ENCODE measurements around the gene CCDC80.

CCDC80 gene, protein sequence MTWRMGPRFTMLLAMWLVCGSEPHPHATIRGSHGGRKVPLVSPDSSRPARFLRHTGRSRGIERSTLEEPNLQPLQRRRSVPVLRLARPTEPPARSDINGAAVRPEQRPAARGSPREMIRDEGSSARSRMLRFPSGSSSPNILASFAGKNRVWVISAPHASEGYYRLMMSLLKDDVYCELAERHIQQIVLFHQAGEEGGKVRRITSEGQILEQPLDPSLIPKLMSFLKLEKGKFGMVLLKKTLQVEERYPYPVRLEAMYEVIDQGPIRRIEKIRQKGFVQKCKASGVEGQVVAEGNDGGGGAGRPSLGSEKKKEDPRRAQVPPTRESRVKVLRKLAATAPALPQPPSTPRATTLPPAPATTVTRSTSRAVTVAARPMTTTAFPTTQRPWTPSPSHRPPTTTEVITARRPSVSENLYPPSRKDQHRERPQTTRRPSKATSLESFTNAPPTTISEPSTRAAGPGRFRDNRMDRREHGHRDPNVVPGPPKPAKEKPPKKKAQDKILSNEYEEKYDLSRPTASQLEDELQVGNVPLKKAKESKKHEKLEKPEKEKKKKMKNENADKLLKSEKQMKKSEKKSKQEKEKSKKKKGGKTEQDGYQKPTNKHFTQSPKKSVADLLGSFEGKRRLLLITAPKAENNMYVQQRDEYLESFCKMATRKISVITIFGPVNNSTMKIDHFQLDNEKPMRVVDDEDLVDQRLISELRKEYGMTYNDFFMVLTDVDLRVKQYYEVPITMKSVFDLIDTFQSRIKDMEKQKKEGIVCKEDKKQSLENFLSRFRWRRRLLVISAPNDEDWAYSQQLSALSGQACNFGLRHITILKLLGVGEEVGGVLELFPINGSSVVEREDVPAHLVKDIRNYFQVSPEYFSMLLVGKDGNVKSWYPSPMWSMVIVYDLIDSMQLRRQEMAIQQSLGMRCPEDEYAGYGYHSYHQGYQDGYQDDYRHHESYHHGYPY

DNA sequence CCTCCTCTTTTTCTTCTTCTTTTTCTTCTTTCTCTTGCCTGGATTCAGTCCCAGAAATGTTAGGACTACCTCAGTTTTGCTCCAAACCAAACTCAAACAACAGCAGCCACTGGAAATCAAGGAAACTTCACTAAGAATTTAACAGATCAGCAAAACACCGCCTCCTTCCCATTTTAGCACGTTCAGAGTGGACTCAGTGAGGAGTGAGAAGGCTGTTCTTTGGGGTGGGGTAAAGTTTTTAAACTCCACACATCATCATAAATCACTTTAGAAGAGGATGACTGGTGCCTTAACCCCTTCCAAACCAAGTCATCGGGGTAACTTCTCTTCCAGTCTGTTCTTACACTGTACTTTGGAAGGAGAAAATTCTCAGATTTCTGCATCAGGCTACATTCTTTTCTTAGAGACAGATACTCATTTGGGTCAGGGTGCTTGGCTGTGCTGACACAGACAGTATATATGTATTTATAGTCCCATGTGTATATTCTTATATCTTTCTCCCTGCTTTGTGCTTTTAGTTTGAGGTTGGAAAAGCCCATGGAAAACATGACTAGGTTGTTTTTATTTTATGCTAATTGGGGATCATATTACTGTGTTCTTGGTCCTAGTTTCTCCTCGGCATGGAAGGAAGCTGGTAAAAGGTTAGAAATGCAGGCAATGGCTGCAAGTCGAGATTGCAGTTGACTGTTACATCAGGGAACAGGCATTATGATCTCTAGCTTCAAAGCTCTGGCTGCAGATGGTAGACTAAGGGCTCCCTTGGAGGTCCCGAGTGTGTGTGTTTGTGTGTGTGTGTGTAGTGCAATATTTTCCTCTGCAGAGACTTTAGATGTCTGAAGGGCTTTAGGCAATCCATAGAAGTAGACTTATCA lies at the start of gene CCDC80:
Gene CCDC80 (minus strand): TSS at position 214 of the 872 bp plus-strand sequence. CDS start 1,238 bp downstream, outside the sequence.
- no peak for DNase-seq

DNA sequence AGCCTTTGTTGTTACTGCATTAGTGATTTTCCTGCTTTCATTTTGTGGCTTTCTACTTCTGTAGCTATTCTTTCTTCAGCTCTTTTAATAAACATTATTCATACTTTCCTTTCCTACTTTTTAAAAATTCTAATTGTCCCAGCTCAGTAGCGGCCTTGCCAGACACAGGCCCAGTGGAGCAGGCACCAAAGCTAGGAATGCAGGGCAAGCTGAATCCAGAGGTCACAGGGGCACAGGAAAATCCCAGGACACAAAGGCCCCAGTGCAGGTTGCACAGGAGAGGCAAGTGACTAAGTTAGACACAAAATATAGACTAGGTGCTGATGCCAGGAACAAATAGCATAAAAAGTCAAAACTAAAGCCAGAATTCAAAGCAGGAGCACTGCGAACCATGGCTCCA lies 49.0 kb upstream of the CCDC80 start:
- DNase-seq = no peak

DNA sequence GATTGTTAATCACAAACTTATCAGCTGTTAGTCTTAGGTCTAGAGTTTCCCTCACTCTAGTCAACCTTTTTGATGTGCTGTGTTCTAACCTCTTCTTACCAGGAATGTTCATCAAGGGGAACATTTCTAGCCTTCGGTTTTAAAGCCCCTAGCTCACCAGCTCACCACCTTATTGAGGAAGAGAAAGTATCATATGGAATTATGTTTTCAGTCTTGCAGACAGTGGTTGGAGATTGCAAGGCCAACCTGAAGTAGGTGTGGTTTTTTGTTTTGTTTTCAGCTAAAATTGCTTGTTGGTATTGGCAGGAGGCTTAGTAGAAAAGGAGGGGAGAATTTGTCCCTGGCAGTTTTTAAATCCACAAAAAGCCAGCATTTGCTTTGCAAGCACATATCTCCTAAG lies 48.4 kb upstream of the CCDC80 start:
- no peak for DNase-seq

DNA sequence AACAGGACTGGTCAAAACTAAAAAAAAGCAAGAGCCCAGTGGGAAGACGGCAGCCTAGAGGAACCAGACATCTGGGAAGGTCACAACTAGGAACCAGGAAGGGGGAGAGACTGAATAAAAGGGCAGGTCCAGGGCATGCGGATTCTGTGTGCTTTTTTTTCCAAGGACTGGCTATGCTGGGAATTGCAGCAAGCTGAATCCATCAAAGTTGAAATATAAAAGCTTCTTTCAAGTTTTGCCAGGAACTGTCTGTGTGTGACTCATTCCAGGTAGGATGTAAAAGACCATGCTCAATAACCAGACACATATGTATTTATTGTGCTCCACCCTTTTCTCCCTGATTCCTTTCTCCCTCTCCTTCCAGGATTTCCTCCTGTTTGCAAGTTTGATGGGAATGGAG lies 47.9 kb upstream of the CCDC80 start:
- DNase-seq = no peak

DNA sequence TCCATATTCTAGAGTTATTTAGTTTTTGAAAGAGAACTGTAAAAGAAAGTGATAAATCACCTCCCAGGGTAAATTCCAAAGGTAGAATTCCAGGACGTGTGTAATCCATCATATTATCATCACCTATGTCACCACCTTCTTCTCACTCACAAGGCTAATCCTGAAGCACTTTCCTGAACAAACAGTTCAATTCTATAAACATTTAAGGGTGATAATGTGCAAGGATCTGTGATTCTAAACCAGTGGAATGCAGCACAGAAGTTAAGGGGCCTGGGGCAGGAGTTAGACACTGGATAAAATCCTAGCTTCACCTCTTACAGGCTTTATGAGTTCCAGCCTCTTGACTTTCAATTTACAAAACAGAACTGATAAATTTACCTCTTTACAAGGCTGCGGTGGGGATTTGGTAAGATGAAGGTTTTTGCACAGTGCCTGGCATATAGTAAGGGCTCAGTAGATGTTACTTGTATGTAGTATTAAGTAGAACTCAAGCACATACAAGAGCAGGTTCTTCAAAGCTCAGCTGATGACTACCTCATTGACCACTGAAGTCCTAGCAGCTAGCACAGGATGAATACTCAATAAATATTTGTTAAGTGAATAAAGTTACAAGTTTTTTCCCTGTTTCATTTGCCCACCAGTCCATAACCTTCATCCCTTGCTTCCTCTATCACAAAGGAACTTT lies 47.3 kb upstream of the CCDC80 start:
- DNase-seq = no peak

DNA sequence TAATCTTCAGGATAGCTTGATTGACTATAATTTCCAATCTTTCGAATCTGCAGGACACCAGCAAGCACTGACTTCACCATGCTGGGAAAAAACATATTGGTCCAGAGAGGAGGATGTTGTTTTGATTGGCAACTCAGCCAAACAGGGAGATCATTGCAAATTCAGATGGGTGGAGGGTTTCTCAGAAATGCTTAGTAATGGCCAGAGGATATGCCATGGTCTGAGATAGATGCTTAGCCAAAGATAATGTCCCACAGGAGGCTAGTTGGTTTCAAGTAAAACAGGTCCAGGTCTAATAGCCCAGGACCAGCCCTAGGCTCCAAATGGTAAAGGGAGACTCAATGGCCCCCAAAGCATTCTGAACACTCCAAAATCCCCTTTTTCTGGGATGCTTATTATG lies 46.7 kb upstream of the CCDC80 start:
- no peak for DNase-seq

DNA sequence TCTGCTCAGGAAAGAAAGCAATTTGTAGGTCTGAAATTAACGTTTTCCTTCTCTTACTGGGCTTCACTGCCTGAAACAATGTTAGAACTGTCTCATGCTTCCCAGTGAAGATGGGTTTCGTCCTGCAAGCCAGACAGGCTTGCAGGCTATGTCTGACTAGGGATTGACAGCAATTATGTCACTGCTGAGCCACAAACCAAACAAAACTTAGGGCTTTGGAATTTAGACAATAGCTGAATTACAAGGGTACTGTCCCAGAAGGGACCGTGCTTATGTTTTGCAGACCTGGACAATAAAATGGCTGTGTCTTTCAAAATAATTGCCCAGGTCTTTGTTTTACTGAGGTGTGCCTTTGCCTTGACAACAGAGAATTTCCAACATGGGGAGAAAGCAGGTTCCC lies 46.3 kb upstream of the CCDC80 start:
- no peak for DNase-seq

DNA sequence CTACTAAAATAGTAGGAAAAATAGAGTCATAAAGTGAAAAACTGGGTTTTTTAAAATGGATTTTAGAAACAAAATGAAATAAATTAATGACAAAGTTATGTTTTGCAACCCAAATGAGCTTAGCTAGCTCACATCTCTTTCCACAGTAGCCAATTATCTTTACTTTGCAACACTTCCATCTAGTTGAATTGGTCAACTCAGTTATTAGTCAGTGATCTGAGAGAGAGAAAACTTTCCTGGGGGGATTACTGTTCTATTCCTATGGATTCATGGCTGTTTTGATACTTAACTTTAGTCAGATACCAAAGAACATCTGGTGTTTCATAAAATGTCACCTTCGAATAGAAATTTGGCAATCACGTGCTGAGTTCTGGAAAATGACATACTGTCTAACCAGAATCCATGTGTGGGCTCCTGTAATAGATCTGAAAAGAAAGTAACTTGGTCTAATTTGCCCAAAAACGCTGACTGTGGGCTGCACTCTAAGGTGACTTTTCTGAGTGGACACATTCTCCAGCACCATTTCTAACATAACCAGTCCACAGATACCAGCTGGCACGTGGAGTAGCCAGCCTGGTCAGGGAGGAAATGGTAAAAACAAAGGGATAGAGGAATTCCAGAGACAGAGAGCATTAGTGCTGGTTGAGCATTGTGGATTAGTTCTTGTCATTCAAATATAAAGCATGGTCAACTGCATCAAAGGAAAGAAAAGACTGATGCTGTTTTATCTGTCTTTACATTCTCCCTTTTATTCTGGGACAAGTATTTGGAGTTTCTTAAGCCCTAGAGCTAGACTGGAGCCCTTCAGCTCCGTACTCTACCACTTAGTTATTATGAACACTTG lies 45.2 kb upstream of the CCDC80 start:
- no peak for DNase-seq

DNA sequence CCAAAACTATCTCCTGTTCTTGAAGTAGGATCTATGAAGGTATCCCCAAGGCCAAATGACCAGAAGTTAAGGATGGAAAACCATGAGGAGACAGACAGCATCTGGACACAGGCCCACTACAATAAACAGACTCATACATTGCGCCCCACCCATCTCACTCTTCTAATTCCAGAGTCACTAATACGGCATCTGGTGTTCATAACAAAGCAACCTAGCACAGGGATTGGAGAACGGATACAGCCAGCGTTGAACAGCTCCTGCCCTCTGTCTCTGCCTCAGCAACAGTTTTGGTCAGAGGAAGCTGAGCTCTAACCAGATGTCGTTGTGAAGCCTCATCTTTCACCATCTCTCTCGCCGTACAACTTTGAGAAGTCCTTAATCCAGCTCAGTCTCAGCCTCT lies 44.5 kb upstream of the CCDC80 start:
- no peak for DNase-seq

DNA sequence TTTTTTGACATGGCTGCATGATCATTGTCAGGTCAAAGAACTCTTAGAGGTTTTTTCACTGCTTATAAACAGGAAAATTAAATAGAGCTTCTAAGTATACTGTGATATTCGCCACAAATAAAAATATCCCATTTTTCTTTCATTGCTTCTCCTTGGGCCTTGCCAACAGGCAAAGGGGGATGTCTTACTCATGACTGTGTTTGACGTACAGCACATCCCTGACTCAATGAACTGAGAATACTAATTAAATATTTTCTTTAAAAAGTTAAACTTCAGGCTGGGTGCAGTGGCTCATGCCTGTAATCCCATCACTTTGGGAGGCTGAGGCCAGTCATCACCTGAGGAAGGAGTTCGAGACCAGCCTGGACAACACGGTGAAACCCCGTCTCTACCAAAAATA lies 41.4 kb upstream of the CCDC80 start:
- DNase-seq = no peak

DNA sequence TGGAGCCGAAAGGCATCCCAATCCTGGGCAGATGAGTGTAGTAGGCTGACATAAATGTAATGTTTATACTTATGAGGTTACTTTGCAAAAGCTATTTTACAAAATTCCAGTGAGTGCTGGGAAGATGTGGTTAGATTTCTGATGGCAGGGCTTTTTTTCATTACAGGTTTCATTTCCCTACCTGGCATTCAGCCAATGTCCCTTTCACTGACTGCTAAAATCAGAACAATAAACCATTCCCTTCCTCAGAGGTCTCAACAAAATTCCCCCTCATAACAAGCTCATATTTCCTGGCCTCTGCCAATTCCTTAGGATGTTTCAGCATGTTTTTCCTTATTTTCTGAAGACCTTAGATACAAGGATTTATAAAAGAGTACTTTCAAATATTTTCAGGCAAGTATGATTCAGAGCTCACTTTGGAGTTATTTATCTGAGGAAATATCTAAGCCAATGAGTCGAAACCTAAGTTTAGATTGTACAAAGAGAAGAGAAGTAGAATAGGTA lies 40.9 kb upstream of the CCDC80 start:
- DNase-seq = no peak

DNA sequence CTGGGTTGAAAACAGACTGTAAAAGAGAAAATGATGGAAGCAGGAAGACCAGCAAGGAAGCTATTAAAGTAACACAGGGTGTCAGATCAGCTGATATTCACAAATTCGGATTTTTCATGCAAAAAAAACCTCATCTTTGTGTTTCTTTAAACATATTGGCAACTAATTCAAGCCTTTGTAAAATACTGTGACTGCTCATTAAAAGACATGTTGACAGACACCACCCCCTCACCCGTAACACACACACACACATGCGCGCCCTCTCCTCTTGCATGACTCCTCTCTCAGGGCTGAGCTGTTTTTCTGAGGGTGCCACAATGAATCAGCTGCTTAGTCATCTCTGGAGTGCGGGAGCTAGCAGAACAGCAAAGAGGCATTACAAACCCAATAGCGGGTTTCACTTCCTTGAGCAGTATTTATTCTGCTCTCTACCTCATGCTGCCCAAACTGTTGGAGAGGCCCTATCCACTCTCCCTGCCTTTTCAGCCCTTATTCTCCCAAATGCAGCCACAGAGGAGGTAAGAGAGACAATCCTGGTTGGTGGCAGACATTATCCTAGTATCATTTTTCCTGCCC lies 35.8 kb upstream of the CCDC80 start:
- peak; percentile 10 for DNase-seq

DNA sequence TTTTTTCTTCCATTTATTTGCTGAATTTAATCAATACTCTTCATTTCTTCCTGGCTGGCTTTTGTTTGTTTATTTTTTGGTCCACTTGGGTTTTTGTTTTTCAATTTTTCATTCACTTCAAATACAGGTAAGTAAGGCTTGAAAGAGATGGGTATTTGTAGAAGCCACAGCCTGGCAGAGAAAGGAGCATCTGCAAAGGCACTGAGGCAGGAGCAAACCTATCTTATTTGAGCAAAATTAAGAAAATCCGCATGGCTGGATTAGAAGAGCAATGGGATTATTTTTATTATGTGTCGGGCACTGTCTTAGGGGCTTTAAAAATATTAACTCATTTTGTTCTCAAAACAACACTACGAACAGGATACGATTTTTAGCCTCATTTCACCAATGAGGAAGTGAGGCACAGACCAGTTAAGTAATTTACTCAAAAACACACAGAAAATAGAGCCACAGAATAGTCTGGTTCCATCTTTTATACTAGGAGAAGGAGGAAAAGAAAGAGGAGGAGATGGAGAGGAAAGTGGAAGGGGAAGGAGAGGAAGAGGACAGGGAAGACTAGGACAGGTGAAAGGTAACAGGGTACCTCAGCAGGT lies 35.1 kb upstream of the CCDC80 start:
- DNase-seq = no peak

DNA sequence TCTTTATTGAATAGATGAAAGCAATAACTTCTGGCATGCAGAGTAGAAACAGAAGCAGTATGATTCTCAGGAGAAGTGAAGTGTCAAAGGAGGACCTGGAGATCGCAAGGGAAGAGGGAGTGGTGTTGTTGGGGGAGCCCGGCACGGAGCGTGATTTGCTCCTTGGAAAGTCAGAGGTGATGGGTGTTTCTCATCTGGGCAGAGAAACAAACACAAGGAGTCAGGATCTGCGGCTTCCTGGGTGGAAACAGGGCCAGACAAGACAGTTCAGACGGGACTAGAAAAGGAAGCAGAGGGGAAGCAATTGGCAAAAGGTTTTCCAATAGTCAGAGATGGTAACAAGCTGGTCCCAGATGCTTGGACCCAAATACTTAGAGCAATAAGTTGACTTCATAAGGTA lies 34.4 kb upstream of the CCDC80 start:
- no peak for DNase-seq

DNA sequence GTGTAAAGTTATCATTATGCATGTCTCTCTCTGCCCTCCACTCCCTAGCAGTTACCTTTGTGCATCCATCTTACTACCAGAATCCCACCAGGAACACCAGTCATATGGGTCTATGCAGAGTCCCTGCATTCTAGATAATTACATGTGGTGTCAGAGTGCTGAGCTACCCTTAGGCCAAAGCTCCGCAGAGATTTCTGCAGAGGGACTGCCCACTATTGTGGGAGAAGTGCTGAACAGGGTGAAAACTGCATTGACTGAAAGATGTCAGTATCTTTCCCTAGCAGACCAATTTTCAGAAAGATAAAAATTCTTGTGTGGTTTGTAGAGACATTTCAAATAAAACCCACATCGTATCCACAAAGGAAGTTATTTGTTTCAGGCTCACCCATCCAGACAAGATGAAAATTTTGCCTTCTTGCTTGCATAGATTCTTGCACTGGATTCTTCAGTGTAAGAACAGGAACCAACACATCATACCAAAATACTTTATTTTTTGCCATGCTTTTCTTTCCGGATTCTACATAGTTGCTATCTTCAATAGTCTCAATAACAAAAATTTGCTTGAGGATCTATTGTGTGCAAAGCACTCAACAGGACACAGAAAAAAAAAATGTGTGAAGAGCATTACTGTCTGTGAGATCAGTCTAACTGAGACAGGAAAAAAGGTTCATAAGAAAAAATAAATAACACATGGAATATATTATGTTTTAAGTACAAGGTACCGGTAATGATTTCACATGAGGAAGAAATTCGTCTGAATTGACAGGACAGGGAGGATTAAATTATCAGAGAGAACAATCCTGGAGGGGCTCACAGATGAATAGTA lies 32.0 kb upstream of the CCDC80 start:
- no peak for DNase-seq

DNA sequence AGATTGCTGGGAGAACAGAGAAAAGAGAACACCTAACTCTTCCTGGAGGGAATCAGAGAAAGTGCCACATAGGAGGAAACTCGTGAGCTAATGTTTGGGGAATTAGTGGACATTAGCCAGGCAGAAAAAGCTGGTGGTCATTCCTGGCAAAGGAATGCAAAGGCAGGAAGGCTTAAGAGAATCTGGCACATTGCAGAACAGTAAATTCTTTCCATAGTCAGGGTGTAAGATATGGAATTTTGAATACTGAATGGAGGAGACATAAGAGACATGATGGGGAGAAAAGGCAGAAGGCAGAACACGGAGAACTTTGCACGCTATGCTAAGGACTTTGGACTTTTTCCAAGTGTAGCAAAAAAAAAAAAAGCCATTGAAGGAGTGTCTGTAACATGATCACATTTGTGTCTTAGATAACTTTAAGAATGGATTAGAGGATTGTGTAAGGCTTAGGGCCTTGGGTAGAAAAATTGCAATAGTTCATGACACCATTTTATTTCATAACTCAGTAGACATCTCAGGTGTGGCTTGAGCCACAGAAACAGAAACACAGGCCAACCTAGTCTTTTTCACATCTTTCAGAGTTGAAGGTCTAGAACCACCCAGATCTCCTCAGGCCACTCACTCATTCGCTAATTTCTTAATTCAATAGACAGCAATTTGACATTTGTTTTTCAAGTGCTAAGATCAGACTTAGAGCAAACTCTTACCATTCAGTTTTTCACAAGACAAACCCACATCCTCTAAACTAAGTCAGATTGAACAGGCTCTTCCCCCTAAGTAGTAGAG lies 31.2 kb upstream of the CCDC80 start:
- DNase-seq = no peak

DNA sequence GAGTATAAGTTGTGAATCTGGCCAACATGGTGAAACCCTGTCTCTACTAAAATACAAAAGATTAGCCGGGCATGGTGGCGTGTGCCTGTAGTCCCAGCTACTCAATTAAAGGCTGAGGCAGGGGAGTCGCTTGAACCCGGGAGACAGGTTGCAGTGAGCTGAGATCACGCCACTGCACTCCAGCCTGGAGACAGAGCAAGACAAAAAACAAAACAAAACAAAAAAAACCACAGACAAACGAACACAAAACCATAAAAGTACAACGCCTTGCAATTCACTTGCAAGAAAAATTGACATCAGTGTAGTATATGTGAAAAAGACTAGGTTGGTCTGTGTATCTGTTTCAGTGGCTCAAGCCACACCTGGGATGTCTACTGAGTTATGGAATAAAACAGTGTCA lies 29.9 kb upstream of the CCDC80 start:
- DNase-seq = no peak

DNA sequence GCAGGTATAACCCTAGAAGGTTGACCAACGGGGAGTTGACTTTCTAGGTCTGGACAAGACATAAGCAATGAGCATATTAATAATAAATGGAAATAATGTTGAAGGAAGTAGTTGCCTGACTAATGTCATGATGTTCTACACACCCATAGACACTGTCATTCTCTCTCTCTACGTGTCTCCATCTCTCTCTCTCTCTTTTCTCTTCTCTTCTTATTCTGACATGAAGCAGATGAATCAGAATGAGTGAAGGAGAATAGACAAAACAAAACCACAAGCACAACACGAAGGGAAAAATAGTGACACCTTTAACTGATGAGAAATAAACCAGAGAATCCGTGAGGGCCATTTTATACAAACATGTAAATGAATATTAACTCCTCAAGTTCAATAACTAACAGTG lies 26.7 kb upstream of the CCDC80 start:
- no peak for DNase-seq

DNA sequence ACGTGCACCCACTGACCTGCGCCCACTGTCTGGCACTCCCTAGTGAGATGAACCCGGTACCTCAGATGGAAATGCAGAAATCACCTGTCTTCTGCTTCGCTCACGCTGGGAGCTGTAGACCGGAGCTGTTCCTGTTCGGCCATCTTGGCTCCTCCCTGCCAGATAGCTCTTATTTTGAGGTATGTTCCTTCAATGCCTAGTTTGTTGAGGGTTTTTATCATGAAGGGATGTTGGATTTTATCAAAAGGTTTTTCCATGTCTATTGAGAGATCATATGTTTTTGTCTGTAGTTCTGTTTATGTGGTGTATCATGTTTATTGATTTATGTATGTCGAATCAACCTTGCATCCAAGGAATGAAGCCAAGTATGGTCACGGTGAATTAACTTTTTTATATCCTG lies 24.1 kb upstream of the CCDC80 start:
- DNase-seq = peak; percentile 15

All from NCI-H1694 (cell line).